Upper lobe of right lung (tissue), 1 donor: ENCODE measurements around the gene FGF22. TPM values are rescaled to one million over a fixed set of nuclear protein-coding genes. Genes with fewer than 3 reads are reported as not detected.

Experiments used
- ATAC-seq: fragments of 200-7000 bp; cut with Tn5 transposase; one replicate; pipeline ENCODE4 v1.9.1; 2020; ENCODE audit warnings: mild to moderate bottlenecking, moderate library complexity
- DNase-seq: peaks from one replicate; pipeline ENCODE4 v3.0.0-alpha.2; 2020
- H3K27ac ChIP-seq: fragments of 200-600 bp; one replicate; pipeline ENCODE4 v1.8.0; 2022
- H3K27me3 ChIP-seq: fragments of 200-600 bp; one replicate; pipeline ENCODE4 v1.8.0; 2022; ENCODE audit warnings: mild to moderate bottlenecking
- H3K36me3 ChIP-seq: fragments of 200-600 bp; one replicate; pipeline ENCODE4 v1.8.0; 2022
- H3K4me1 ChIP-seq: fragments of 200-600 bp; one replicate; pipeline ENCODE4 v1.8.0; 2022
- H3K4me3 ChIP-seq: fragments of 200-600 bp; one replicate; pipeline ENCODE4 v1.8.0; 2022; ENCODE audit warnings: mild to moderate bottlenecking
- H3K9me3 ChIP-seq: fragments of 200-600 bp; one replicate; pipeline ENCODE4 v1.8.0; 2022
- intact Hi-C: fragments of 100-400 bp; cut with DNase I; formaldehyde crosslinking; loops from one replicate; pipeline ENCODE4 v1.11.0; 2022
- total RNA-seq: library from RNA; stranded (reverse); fragmentation: NEBNext Ultra II Directional; extraction: Animal tissue kit (Norgen Biotek cat#: 25700); gene quantifications from one replicate; pipeline ENCODE4 v1.2.1, GENCODE V29; 2021
- TF ChIP-seq, protein P1 (sequence below): fragments of 200-600 bp; IDR thresholded peaks from one replicate; pipeline ENCODE4 v1.8.0; 2022; ENCODE audit warnings: antibody characterized with exemption
- donor health status: DM: no; HTN: yes; CAD: no; lungs with severe emphysema.

The FGF22 gene
- total RNA-seq, 1 donor from 2014 or later = 0.52 TPM

GRCh38 chr19:643736-644135, 4.1 kb downstream of the FGF22 start:
- ATAC-seq = no peak
- Histone ChIP-seq H3K4me1 (peaks cover 6% of the 10 kb centered on the region), H3K27me3 (no peaks in the 10 kb centered on the region), H3K36me3 (peaks cover 32% of the 10 kb centered on the region), H3K4me3 (no peak overlapping the region), H3K9me3 (no peaks in the 10 kb centered on the region), H3K27ac (no peak overlapping the region)
- intact Hi-C loops = no loop called here
- DNase-seq = no peak
- TF ChIP-seq, protein P1, sequence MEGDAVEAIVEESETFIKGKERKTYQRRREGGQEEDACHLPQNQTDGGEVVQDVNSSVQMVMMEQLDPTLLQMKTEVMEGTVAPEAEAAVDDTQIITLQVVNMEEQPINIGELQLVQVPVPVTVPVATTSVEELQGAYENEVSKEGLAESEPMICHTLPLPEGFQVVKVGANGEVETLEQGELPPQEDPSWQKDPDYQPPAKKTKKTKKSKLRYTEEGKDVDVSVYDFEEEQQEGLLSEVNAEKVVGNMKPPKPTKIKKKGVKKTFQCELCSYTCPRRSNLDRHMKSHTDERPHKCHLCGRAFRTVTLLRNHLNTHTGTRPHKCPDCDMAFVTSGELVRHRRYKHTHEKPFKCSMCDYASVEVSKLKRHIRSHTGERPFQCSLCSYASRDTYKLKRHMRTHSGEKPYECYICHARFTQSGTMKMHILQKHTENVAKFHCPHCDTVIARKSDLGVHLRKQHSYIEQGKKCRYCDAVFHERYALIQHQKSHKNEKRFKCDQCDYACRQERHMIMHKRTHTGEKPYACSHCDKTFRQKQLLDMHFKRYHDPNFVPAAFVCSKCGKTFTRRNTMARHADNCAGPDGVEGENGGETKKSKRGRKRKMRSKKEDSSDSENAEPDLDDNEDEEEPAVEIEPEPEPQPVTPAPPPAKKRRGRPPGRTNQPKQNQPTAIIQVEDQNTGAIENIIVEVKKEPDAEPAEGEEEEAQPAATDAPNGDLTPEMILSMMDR = no peak

DNA sequence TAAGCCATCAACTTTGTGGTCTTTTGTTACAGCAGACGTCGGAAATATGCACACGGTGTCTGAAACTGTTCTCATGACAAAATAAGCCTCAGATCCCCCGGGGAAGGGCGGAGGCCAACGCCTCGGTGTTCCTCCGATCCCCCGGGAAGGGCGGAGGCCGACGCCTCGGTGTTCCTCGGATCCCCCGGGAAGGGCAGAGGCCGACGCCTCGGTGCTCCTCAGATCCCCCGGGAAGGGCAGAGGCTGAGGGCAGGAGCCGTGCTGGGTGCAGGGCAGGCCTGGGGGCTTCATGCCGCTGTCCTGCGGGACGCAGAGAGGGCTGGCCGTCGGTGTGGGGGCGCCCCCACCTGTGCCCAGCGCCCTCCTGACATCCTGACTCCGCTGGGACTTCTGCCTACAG, 4.7 kb downstream of the FGF22 start:
- Histone ChIP-seq H3K9me3 (no peaks in the 10 kb centered on the region), H3K27ac (no peak overlapping the region), H3K27me3 (no peaks in the 10 kb centered on the region), H3K36me3 (peaks cover 38% of the 10 kb centered on the region), H3K4me3 (no peak overlapping the region), H3K4me1 (peaks cover under 1% of the 10 kb centered on the region)
- TF ChIP-seq, protein P1 = no peak
- no peak for ATAC-seq
- intact Hi-C loops = no loop called here
- DNase-seq = no peak

DNA sequence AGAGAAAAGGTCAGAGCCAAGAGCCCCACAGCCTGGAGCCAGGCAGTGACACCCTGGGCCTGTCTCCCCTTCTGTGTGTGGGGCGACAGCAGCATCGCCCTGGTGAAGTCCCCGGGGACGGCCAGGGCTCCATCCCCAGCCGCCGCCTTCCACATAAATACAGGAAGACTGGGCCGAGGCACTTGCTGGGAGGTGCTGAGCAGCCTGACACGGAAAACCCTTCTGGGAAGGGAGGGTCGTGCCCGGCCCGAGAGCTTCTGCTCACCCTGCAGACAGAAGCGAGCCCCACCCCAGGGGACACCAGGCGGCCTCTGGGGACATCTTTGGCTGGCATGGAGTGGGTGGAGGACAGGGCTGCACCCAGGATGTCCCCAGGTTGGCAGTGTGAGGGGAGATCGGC, 5.1 kb downstream of the FGF22 start:
- Histone ChIP-seq H3K36me3 (peaks cover 41% of the 10 kb centered on the region), H3K4me3 (no peak overlapping the region), H3K27ac (no peak overlapping the region), H3K27me3 (no peaks in the 10 kb centered on the region), H3K4me1 (no peaks in the 10 kb centered on the region), H3K9me3 (no peaks in the 10 kb centered on the region)
- TF ChIP-seq, protein P1 = no peak
- intact Hi-C loops = no loop called here
- DNase-seq (no peak), ATAC-seq (no peak)

DNA sequence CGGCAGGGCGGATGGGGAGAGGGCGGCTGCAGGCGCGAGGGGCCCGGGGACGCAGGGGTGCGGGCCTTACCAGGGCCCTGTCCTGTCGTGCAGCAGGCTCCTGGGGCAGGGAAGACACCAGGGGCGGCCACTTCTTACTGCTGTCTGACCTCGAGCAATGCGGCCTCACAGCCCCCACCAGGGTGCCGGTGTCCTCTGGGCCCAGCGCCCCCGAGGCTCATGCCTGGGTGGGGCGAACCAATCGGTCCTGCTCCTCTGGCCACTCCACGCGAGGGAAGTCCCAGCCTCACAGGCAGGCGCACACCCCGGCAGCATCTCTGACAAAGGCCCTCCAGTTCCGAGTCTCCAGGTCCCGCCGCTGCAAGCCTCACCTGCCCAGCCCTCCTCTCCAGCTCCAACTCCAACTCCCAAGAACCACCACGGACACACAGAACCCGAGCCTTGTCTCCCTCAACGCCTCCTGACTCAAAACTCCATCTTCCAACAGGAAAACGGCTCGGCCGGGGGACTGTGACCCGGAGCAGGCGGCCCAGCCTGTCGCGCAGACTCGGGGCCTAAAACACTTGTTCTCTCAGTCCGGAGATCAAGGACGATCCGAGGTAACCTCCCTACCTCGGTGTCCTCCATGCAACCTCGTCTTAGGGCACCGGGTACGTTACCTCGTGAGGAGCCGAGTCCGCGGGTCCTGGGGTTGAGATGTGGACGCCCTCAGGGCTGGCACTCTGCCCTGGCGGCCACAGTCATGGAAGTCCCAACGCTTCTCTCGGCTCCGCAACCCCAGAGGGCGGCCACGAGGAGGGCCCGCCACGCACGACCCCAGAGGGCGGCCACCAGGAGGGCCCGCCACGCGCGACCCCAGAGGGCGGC, 6.5 kb downstream of the FGF22 start:
- ATAC-seq = no peak
- no peaks in the 10 kb centered on the region for H3K9me3 ChIP-seq
- no peak overlapping the region for H3K4me3 ChIP-seq
- H3K27ac ChIP-seq = no peak overlapping the region
- no peaks in the 10 kb centered on the region for H3K27me3 ChIP-seq
- H3K36me3 ChIP-seq = peaks cover 53% of the 10 kb centered on the region
- H3K4me1 ChIP-seq = no peaks in the 10 kb centered on the region
- DNase-seq = no peak
- intact Hi-C loops = no loop called here
- TF ChIP-seq, protein P1 = no peak

- no peak for DNase-seq
- H3K4me3 ChIP-seq = no peak overlapping the region
- no peaks in the 10 kb centered on the region for H3K27me3 ChIP-seq
- H3K27ac ChIP-seq = no peak overlapping the region
- peaks cover 61% of the 10 kb centered on the region for H3K36me3 ChIP-seq
- ATAC-seq = no peak
- no peaks in the 10 kb centered on the region for H3K9me3 ChIP-seq
- intact Hi-C loops = no loop called here
- H3K4me1 ChIP-seq = no peaks in the 10 kb centered on the region
- TF ChIP-seq, protein P1 = no peak
Measured at GRCh38 chr19:646779-647565, 7.3 kb downstream of the FGF22 start.
